Fibroblast of lung (primary cell): ENCODE results near the gene GPR62.

Experiments
- CTCF ChIP-seq, 2 donors: IDR thresholded peaks in 1 of 2; conservative IDR thresholded peaks in 1 of 2; 1 replicate in 1 of 2; 2 replicates in 1 of 2; pipeline ENCODE4 v1.5.1; 2011 to 2012; ENCODE audit warnings: low read length in 2 of 2, control low read depth in 1 of 2, inconsistent platforms in 1 of 2, low read depth in 1 of 2, mild to moderate bottlenecking in 1 of 2
- EZH2 ChIP-seq: IDR thresholded peaks from 2 replicates; pipeline ENCODE4 v1.5.1; 2012; ENCODE audit warnings: low read length, control low read depth, mild to moderate bottlenecking; ENCODE audit errors: missing control alignments

GRCh38 chr3:51961011-51961410 is 5.8 kb downstream of the GPR62 start:
- TF ChIP-seq CTCF (conservative IDR thresholded peaks at IDR 0.05 in 1 of 2, IDR thresholded peaks at IDR 0.05 in 1 of 2; ENCODE audit: low read depth in 1 of 2, low read length in 2 of 2) (no peak), EZH2 (no peak)
